Measurements from ENCODE around the gene MEPCE. TPM values are rescaled to one million over a fixed set of nuclear protein-coding genes. Genes with fewer than 3 reads are reported as not detected.

MEPCE gene
- total RNA-seq, 1 donor from 2014 or later, result 23.1 TPM

DNA sequence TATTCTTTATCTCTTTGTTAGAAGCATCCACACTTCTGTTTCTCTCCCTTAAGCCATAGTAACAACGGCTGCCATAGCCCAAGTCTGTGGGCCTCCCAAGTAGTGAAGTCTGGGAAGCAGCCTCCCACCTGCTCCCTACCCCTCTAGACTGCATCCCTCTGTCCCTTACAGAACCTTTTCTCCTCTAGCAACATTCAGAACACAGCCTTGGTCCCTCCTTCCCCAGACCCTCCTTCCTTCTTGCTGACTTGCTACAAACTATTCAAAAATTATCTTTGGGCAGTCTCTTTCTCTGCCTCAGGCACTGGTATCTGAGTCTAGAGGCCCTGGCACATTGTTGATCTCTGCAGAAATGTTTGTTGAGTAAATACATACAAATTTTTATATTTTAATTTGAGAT lies 51.8 kb downstream of the MEPCE start:
- DNase-seq (ENCODE audit: low spot score) (no peak), ATAC-seq (no peak)

- DNase-seq (ENCODE audit: low spot score) (no peak), ATAC-seq (no peak)
These were observed 53.1 kb downstream of the MEPCE start for GRCh38 chr7:100482728-100483089.

- ATAC-seq (peak; percentile 73), DNase-seq (ENCODE audit: low spot score) (peak; percentile 75)
These were observed 53.6 kb downstream of the MEPCE start for GRCh38 chr7:100483090-100483721.

Other genes with a start within 250 kb of the MEPCE start
- gene PVRIG, start 209.9 kb upstream of the MEPCE start, total RNA-seq, result 0.50 TPM
- not detected for gene SPDYE3, start 122.1 kb upstream of the MEPCE start, total RNA-seq
- 28.6 TPM for gene PILRB, start 71.7 kb upstream of the MEPCE start, total RNA-seq
- 1.4 TPM for gene PILRA, start 56.3 kb upstream of the MEPCE start, total RNA-seq
- gene ZCWPW1, start 1.1 kb upstream of the MEPCE start, total RNA-seq, result 4.4 TPM
- 13.8 TPM for gene PPP1R35, start 6.7 kb downstream of the MEPCE start, total RNA-seq
- gene SPACDR, start 34.4 kb downstream of the MEPCE start, total RNA-seq, result not detected
- 16.9 TPM for gene TSC22D4, start 49.4 kb downstream of the MEPCE start, total RNA-seq
- 0.38 TPM for gene NYAP1, start 54.1 kb downstream of the MEPCE start, total RNA-seq
- gene AGFG2, start 109.4 kb downstream of the MEPCE start, total RNA-seq, result 87.8 TPM
- 0.86 TPM for gene SAP25, start 144.1 kb downstream of the MEPCE start, total RNA-seq
- gene LRCH4, start 156.3 kb downstream of the MEPCE start, total RNA-seq, result 31.6 TPM
- 1.0 TPM for gene FBXO24, start 156.5 kb downstream of the MEPCE start, total RNA-seq
- 71.8 TPM for gene PCOLCE, start 172.5 kb downstream of the MEPCE start, total RNA-seq
- gene MOSPD3, start 182.7 kb downstream of the MEPCE start, total RNA-seq, result 20.3 TPM
- gene TFR2, start 211.7 kb downstream of the MEPCE start, total RNA-seq, result 689 TPM
- gene ACTL6B, start 226.6 kb downstream of the MEPCE start, total RNA-seq, result not detected
- gene GNB2, start 243.9 kb downstream of the MEPCE start, total RNA-seq, result 80.9 TPM

All from left lobe of liver (tissue), 2 donors.